GM23338 (cell line): Measurements from ENCODE around the gene BTG3.

ENCODE experiments used
- EZH2 ChIP-seq: fragments of 200-600 bp; sonication (generic); IDR thresholded peaks from one replicate; pipeline ENCODE4 v1.8.0; 2017; ENCODE audit warnings: antibody characterized with exemption, mild to moderate bottlenecking, low read depth; ENCODE audit not compliant: unreplicated experiment
- EZH2phosphoT487 ChIP-seq: fragments of 200-600 bp; sonication (generic); IDR thresholded peaks from one replicate; pipeline ENCODE4 v1.8.1; 2018; ENCODE audit warnings: antibody characterized with exemption; ENCODE audit not compliant: unreplicated experiment
- JUNB ChIP-seq: IDR thresholded peaks from one replicate; pipeline ENCODE4 v1.6.1; 2016; ENCODE audit warnings: antibody characterized with exemption; ENCODE audit not compliant: unreplicated experiment
- TF ChIP-seq, protein P1 (sequence below), 2 experiments: fragments of 200-600 bp in 1 of 2; sonication (generic) in 1 of 2; conservative IDR thresholded peaks; 2 replicates each; pipeline versions ENCODE4 v1.5.1 to v1.6.1; 2016 to 2017; ENCODE audit warnings: antibody characterized with exemption in 2 of 2, low read depth in 2 of 2, mild to moderate bottlenecking in 2 of 2, moderate library complexity in 1 of 2
- TF ChIP-seq, protein P2 (sequence below): IDR thresholded peaks from one replicate; pipeline ENCODE4 v1.6.1; 2018; ENCODE audit warnings: antibody characterized with exemption; ENCODE audit not compliant: unreplicated experiment

DNA sequence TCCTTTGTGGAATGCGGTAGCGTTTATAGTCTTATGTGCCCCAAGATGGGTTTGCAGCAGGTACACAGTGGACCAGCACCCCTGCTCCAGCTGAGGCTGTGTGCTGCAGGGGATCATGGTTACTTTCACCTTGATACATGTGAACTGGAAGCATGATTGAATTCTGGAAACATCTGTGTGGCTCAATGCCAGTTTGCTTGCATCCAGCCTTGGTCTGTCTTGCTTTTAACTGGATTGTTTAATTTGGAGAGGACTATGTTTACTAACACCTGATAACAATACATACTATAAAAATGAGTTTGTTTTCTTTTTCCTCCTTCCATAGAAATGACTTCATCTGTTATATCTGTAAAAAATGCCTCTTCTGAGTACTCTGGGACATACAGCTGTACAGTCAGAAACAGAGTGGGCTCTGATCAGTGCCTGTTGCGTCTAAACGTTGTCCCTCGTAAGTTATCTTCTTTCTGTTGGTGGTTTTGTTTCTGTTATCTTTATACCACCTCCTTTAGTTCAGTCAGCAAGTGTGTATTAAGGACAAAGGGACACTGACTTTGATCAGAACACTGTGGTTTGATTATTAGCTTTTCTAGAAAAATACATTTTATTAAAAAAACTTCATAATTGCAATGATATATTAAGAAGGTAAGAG lies 52.2 kb downstream of the BTG3 start:
- TF ChIP-seq, protein P1, sequence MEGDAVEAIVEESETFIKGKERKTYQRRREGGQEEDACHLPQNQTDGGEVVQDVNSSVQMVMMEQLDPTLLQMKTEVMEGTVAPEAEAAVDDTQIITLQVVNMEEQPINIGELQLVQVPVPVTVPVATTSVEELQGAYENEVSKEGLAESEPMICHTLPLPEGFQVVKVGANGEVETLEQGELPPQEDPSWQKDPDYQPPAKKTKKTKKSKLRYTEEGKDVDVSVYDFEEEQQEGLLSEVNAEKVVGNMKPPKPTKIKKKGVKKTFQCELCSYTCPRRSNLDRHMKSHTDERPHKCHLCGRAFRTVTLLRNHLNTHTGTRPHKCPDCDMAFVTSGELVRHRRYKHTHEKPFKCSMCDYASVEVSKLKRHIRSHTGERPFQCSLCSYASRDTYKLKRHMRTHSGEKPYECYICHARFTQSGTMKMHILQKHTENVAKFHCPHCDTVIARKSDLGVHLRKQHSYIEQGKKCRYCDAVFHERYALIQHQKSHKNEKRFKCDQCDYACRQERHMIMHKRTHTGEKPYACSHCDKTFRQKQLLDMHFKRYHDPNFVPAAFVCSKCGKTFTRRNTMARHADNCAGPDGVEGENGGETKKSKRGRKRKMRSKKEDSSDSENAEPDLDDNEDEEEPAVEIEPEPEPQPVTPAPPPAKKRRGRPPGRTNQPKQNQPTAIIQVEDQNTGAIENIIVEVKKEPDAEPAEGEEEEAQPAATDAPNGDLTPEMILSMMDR (conservative IDR thresholded peaks at IDR 0.05; ENCODE audit: low read depth in 2 of 2): no peak
- TF ChIP-seq JUNB (no peak), EZH2phosphoT487 (no peak), EZH2 (no peak)
- TF ChIP-seq, protein P2, sequence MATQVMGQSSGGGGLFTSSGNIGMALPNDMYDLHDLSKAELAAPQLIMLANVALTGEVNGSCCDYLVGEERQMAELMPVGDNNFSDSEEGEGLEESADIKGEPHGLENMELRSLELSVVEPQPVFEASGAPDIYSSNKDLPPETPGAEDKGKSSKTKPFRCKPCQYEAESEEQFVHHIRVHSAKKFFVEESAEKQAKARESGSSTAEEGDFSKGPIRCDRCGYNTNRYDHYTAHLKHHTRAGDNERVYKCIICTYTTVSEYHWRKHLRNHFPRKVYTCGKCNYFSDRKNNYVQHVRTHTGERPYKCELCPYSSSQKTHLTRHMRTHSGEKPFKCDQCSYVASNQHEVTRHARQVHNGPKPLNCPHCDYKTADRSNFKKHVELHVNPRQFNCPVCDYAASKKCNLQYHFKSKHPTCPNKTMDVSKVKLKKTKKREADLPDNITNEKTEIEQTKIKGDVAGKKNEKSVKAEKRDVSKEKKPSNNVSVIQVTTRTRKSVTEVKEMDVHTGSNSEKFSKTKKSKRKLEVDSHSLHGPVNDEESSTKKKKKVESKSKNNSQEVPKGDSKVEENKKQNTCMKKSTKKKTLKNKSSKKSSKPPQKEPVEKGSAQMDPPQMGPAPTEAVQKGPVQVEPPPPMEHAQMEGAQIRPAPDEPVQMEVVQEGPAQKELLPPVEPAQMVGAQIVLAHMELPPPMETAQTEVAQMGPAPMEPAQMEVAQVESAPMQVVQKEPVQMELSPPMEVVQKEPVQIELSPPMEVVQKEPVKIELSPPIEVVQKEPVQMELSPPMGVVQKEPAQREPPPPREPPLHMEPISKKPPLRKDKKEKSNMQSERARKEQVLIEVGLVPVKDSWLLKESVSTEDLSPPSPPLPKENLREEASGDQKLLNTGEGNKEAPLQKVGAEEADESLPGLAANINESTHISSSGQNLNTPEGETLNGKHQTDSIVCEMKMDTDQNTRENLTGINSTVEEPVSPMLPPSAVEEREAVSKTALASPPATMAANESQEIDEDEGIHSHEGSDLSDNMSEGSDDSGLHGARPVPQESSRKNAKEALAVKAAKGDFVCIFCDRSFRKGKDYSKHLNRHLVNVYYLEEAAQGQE: no peak
